K562 (cell line): Measurements from ENCODE around the gene ALG8. TPM values are rescaled to one million over a fixed set of nuclear protein-coding genes. Genes with fewer than 3 reads are reported as not detected.

Source experiments
- ATF1 ChIP-seq, 2 experiments: fragments of 450-650 bp in 1 of 2; IDR thresholded peaks; 2 replicates each; pipeline ENCODE4 v1.6.1; 2016; ENCODE audit warnings: missing compliant biosample characterization in 1 of 2, missing genetic modification characterization in 1 of 2
- CREM ChIP-seq: IDR thresholded peaks from 2 replicates; pipeline ENCODE4 v1.6.1; 2014; ENCODE audit warnings: antibody characterized with exemption, low read depth
- ETV1 ChIP-seq: fragments of 450-650 bp; conservative IDR thresholded peaks from 2 replicates; pipeline ENCODE4 v1.6.1; 2016; ENCODE audit warnings: missing genetic modification characterization, control low read depth, low read depth, missing compliant biosample characterization
- EWSR1 ChIP-seq: fragments of 450-650 bp; IDR thresholded peaks from 2 replicates; pipeline ENCODE4 v1.6.1; 2018; ENCODE audit warnings: borderline replicate concordance, mild to moderate bottlenecking, low read depth, moderate library complexity; ENCODE audit not compliant: partially characterized antibody
- HIVEP1 ChIP-seq: fragments of 250-450 bp; sonication (Bioruptor Pico); IDR thresholded peaks from 2 replicates; pipeline ENCODE4 v1.4.0; 2020; ENCODE audit warnings: mild to moderate bottlenecking
- LARP7 ChIP-seq: fragments of 450-650 bp; IDR thresholded peaks from 2 replicates; pipeline ENCODE4 v1.6.1; 2016
- POLR2G ChIP-seq: fragments of 200-400 bp; formaldehyde crosslinking; IDR thresholded peaks from 2 replicates; pipeline ENCODE4 v1.6.1; 2017; ENCODE audit warnings: low read depth, mild to moderate bottlenecking, antibody characterized with exemption, low read length, moderate library complexity
- SNRNP70 ChIP-seq: fragments of 200-400 bp; formaldehyde crosslinking; optimal IDR thresholded peaks from 2 replicates; pipeline ENCODE3; 2017; ENCODE audit warnings: low read depth, low read length
- STAT5A ChIP-seq: IDR thresholded peaks from 2 replicates; pipeline ENCODE4 v1.6.1; 2012; ENCODE audit warnings: low read length, inconsistent platforms, borderline replicate concordance
- TAL1 ChIP-seq: fragments of 450-650 bp; IDR thresholded peaks from 2 replicates; pipeline ENCODE4 v1.6.1; 2016; ENCODE audit warnings: mild to moderate bottlenecking
- ZNF445 ChIP-seq: fragments of 250-450 bp; sonication (Bioruptor Pico); IDR thresholded peaks from 2 replicates; pipeline ENCODE4 v1.4.0; 2020; ENCODE audit warnings: low read depth, mild to moderate bottlenecking, moderate library complexity
- polyA plus RNA-seq, 8 experiments: library from polyadenylated mRNA; depleted of rRNA in 4 of 8; stranded (reverse) in 5 of 8; unstranded in 3 of 8; fragments of >200 nt; fragmentation: Nextera tagmentation in 2 of 8; fragmentation: Illumina TruSeq in 1 of 8; extraction: Ambion mirVana in 2 of 8; extraction: Trizol in 1 of 8; gene quantifications; 2 replicates each; pipeline versions ENCODE4 v1.2.1 to v1.2.3, GENCODE V29; 2011 to 2014; ENCODE audit warnings: inconsistent platforms in 1 of 8, missing spikeins in 1 of 8
- total RNA-seq, 7 experiments: library from RNA; depleted of rRNA in 6 of 7; stranded (reverse); fragments of >200 nt in 6 of 7; fragmentation: Illumina TruSeq in 2 of 7; extraction: Trizol in 2 of 7; gene quantifications; 2 replicates each; pipeline versions ENCODE4 v1.2.1 to v1.2.3, GENCODE V29; 2011 to 2021; ENCODE audit warnings: low replicate concordance in 1 of 7
- TF ChIP-seq, protein P1 (sequence below): fragments of 250-450 bp; sonication (Bioruptor Pico); IDR thresholded peaks from 2 replicates; pipeline ENCODE4 v1.8.0; 2022; ENCODE audit warnings: inconsistent platforms, mild to moderate bottlenecking, moderate library complexity, borderline replicate concordance
- TF ChIP-seq, protein P2 (sequence below): fragments of 250-450 bp; sonication (Bioruptor Pico); IDR thresholded peaks from 2 replicates; pipeline ENCODE4 v1.5.1; 2021; ENCODE audit warnings: mild to moderate bottlenecking

The ALG8 gene
- total and polyA plus RNA-seq, 9 of the 15 experiments (the other 6 are each of a cell fraction or from before 2014, with no cell fraction given) = 59.3 to 189 (median 106) TPM

DNA sequence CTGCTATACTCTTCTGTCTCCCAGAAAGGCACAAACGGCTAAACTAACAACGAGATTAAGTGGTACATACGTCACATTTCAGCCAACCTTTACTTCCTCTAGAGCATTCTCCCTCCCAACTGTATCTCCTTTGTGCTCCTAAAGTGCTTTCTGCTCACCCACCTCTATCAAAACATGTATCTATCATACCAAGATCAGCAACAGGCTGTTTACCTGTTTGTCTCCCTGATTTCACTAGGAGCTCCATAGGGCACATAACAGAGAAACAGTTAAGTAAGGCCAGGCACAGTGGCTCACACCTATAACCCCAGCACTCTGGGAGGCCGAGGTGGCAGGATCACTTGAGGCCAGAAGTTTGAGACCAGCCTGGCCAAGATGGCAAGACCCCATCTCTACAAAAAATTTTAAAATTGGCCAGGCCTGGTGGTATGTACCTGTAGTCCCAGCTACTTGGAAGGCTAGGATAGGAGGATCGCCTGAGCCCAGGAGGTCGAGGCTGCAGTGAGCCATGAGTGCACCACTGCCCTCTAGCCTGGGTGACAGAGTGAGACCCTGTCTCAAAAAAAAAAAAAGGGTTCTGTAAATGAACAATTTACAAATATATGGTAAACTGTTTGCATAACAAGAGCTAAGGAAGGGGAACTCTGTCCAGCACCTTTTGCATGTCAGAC, 62.6 kb downstream of the ALG8 start (continued):
- TF ChIP-seq, protein P1, sequence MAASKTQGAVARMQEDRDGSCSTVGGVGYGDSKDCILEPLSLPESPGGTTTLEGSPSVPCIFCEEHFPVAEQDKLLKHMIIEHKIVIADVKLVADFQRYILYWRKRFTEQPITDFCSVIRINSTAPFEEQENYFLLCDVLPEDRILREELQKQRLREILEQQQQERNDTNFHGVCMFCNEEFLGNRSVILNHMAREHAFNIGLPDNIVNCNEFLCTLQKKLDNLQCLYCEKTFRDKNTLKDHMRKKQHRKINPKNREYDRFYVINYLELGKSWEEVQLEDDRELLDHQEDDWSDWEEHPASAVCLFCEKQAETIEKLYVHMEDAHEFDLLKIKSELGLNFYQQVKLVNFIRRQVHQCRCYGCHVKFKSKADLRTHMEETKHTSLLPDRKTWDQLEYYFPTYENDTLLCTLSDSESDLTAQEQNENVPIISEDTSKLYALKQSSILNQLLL (CRISPR knock-in tag) = no peak
- no peak for TF ChIP-seq ZNF445 (CRISPR knock-in tag)
- TF ChIP-seq ETV1 = no peak
- TF ChIP-seq POLR2G = no peak
- TF ChIP-seq TAL1 = no peak
- TF ChIP-seq, protein P2, sequence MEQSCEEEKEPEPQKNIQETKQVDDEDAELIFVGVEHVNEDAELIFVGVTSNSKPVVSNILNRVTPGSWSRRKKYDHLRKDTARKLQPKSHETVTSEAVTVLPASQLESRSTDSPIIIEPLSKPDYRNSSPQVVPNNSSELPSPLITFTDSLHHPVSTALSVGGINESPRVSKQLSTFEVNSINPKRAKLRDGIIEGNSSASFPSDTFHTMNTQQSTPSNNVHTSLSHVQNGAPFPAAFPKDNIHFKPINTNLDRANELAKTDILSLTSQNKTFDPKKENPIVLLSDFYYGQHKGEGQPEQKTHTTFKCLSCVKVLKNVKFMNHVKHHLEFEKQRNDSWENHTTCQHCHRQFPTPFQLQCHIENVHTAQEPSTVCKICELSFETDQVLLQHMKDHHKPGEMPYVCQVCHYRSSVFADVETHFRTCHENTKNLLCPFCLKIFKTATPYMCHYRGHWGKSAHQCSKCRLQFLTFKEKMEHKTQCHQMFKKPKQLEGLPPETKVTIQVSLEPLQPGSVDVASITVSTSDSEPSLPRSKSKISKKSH (CRISPR knock-in tag) = no peak
- peak; percentile 68 for TF ChIP-seq CREM
- TF ChIP-seq LARP7 = no peak
- TF ChIP-seq STAT5A = no peak
- TF ChIP-seq EWSR1 = no peak
- TF ChIP-seq ATF1 (CRISPR knock-in tag; IDR thresholded peaks at IDR 0.05) = no peak
- peak; percentile 37; the same call in 1 of the 2 replicates for TF ChIP-seq ATF1 (tag; IDR thresholded peaks at IDR 0.05)
- no peak for TF ChIP-seq SNRNP70
- no peak for TF ChIP-seq HIVEP1 (CRISPR knock-in tag)
- TF ChIP-seq, all 486 proteins: peak for 5
